Prostate gland (tissue), 2 donors: ENCODE measurements around the gene QTRT2. TPM values are rescaled to one million over a fixed set of nuclear protein-coding genes. Genes with fewer than 3 reads are reported as not detected.

Source experiments
- DNase-seq: peaks from one replicate; pipeline ENCODE4 v3.0.0-alpha.2; 2019; ENCODE audit warnings: low spot score
- H3K27ac ChIP-seq, 2 donors: fragments of 200-600 bp; sonication (generic); 2 replicates each; pipeline ENCODE4 v1.5.1; 2017 to 2019
- H3K27me3 ChIP-seq: fragments of 200-600 bp; sonication (generic); replicated peaks from 2 replicates; pipeline ENCODE4 v1.5.1; 2019; ENCODE audit not compliant: insufficient read depth
- H3K36me3 ChIP-seq, 2 donors: fragments of 200-600 bp; sonication (generic); 1 replicate in 1 of 2; 2 replicates in 1 of 2; pipeline versions ENCODE4 v1.5.1 to v1.8.1; 2017 to 2019
- H3K4me1 ChIP-seq: fragments of 200-600 bp; sonication (generic); replicated peaks from 2 replicates; pipeline ENCODE4 v1.5.1; 2019
- H3K4me3 ChIP-seq, 2 donors: fragments of 200-600 bp; sonication (generic); 2 replicates each; pipeline ENCODE4 v1.5.1; 2017 to 2019
- H3K9me3 ChIP-seq: fragments of 200-600 bp; sonication (generic); 2 replicates; pipeline ENCODE4 v1.5.1; 2017
- CTCF ChIP-seq, 4 experiments: fragments of 200-600 bp in 2 of 4; fragments of 450-650 bp in 2 of 4; sonication (generic) in 2 of 4; IDR thresholded peaks; 1 replicate in 3 of 4; 2 replicates in 1 of 4; pipeline ENCODE4 v1.5.1; 2016 to 2019; ENCODE audit warnings: antibody characterized with exemption in 4 of 4, mild to moderate bottlenecking in 2 of 4, moderate library complexity in 2 of 4
- POLR2A ChIP-seq: fragments of 450-650 bp; IDR thresholded peaks from one replicate; pipeline ENCODE4 v1.6.1; 2016; ENCODE audit warnings: antibody characterized with exemption, mild to moderate bottlenecking
- POLR2AphosphoS5 ChIP-seq: sonication (generic); formaldehyde crosslinking; IDR thresholded peaks from one replicate; pipeline ENCODE4 v1.6.1; 2017; ENCODE audit warnings: antibody characterized with exemption
- WGBS: methylation state at CpG from one replicate; pipeline ENCODE4 v1.1.5; 2018; 5-methylcytosine and 5-hydroxymethylcytosine counted together
- intact Hi-C: fragments of 100-400 bp; cut with DNase I; formaldehyde crosslinking; loops from one replicate; pipeline ENCODE4 v1.14.2; 2022
- total RNA-seq, 2 donors: library from RNA; depleted of rRNA; stranded (reverse); fragments of >200 nt; gene quantifications; one replicate each; pipeline ENCODE4 v1.1.0, GENCODE V29; 2016

The QTRT2 gene
- total RNA-seq, 2 donors from 2014 or later = 11.7 to 20.8 TPM

DNA sequence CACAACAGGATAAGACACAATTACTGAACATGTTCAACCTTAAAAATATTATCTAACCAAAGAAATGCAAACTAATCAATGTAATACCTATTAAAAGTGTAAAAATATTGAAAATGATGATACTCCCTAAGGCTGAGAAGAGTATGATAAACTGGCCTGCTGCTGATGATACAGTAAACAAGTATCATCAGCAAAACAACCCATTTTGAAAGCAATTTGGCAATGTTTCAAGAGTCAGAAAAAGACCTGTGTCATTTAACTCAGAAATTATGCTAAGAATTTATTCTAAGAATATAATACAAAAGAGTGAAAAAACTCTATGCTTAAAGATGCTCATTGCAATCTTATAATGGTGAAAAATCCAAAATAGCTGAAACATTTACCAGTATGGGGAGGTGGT is 22.3 kb upstream of the QTRT2 start:
- TF ChIP-seq CTCF (IDR thresholded peaks at IDR 0.05) = no peak
- no peak for TF ChIP-seq POLR2A
- TF ChIP-seq POLR2AphosphoS5 = no peak
- no peak for DNase-seq
- Histone ChIP-seq H3K27me3 (no peaks in the 10 kb centered on the region), H3K27ac (no peak overlapping the region), H3K36me3 (no peaks in the 10 kb centered on the region), H3K4me3 (no peak overlapping the region), H3K4me1 (no peaks in the 10 kb centered on the region), H3K9me3 (no peaks in the 10 kb centered on the region)
- intact Hi-C loops = no loop called here

GRCh38 chr3:114034787-114035545 is 21.6 kb upstream of the QTRT2 start:
- WGBS = 88% methylated on average over 5 of the region's 5 CpGs
- H3K27me3 ChIP-seq = no peaks in the 10 kb centered on the region
- no peak overlapping the region for H3K4me3 ChIP-seq
- intact Hi-C loops = no loop called here
- no peak for DNase-seq
- no peaks in the 10 kb centered on the region for H3K9me3 ChIP-seq
- no peaks in the 10 kb centered on the region for H3K4me1 ChIP-seq
- no peak for TF ChIP-seq POLR2AphosphoS5
- no peak for TF ChIP-seq CTCF (IDR thresholded peaks at IDR 0.05)
- no peak for TF ChIP-seq POLR2A
- H3K27ac ChIP-seq = no peak overlapping the region
- no peaks in the 10 kb centered on the region for H3K36me3 ChIP-seq

- TF ChIP-seq CTCF (IDR thresholded peaks at IDR 0.05) = no peak
- TF ChIP-seq POLR2AphosphoS5 = no peak
- no peak for TF ChIP-seq POLR2A
- Histone ChIP-seq H3K4me3 (no peak overlapping the region), H3K4me1 (no peaks in the 10 kb centered on the region), H3K9me3 (no peaks in the 10 kb centered on the region), H3K27ac (no peak overlapping the region), H3K36me3 (no peaks in the 10 kb centered on the region), H3K27me3 (no peaks in the 10 kb centered on the region)
- WGBS = 90% methylated on average over 3 of the region's 3 CpGs
- intact Hi-C loops = no loop called here
- DNase-seq = no peak
Measured at GRCh38 chr3:114035896-114036295, 20.6 kb upstream of the QTRT2 start.

GRCh38 chr3:114043205-114043604 is 13.3 kb upstream of the QTRT2 start:
- intact Hi-C loops = no loop called here
- Histone ChIP-seq H3K27me3 (no peaks in the 10 kb centered on the region), H3K27ac (no peak overlapping the region), H3K36me3 (no peaks in the 10 kb centered on the region), H3K4me1 (no peaks in the 10 kb centered on the region), H3K4me3 (no peak overlapping the region), H3K9me3 (no peaks in the 10 kb centered on the region)
- no peak for DNase-seq
- no peak for TF ChIP-seq POLR2AphosphoS5
- no peak for TF ChIP-seq POLR2A
- TF ChIP-seq CTCF (IDR thresholded peaks at IDR 0.05) = no peak

- Histone ChIP-seq H3K27me3 (no peaks in the 10 kb centered on the region), H3K36me3 (no peaks in the 10 kb centered on the region), H3K4me1 (peaks cover under 1% of the 10 kb centered on the region), H3K9me3 (no peaks in the 10 kb centered on the region), H3K27ac (no peak overlapping the region), H3K4me3 (no peak overlapping the region)
- no peak for DNase-seq
- TF ChIP-seq POLR2A = no peak
- no peak for TF ChIP-seq POLR2AphosphoS5
- no peak for TF ChIP-seq CTCF (IDR thresholded peaks at IDR 0.05)
- intact Hi-C loops = loop anchor here (10.0 kb wide), 1 partner anchor 307 kb away; the partner anchor contains the start of genes ATP6V1A and NAA50
- 89% methylated on average over 2 of the region's 2 CpGs for WGBS
Measured at GRCh38 chr3:114052216-114052615, 4.3 kb upstream of the QTRT2 start.
